Testis (tissue), 3 donors: ENCODE results near the gene TMEM239. TPM values are rescaled to one million over a fixed set of nuclear protein-coding genes. Genes with fewer than 3 reads are reported as not detected.

Source experiments
- DNase-seq: peaks from one replicate; pipeline ENCODE4 v3.0.0-alpha.2; 2019
- H3K27ac ChIP-seq, 2 donors: fragments of 200-600 bp; sonication (generic); one replicate each; pipeline ENCODE4 v1.5.1; 2019
- H3K27me3 ChIP-seq: fragments of 200-600 bp; sonication (generic); one replicate; pipeline ENCODE4 v1.5.1; 2019
- H3K36me3 ChIP-seq: fragments of 200-600 bp; sonication (generic); one replicate; pipeline ENCODE4 v1.5.1; 2017; ENCODE audit warnings: low read depth; ENCODE audit errors: missing control alignments
- H3K4me1 ChIP-seq: fragments of 200-600 bp; sonication (generic); one replicate; pipeline ENCODE4 v1.5.1; 2019
- H3K4me3 ChIP-seq, 2 donors: fragments of 200-600 bp; sonication (generic); one replicate each; pipeline ENCODE4 v1.5.1; 2017 to 2019
- H3K9me3 ChIP-seq: fragments of 200-600 bp; sonication (generic); one replicate; pipeline ENCODE4 v1.5.1; 2017
- POLR2A ChIP-seq: fragments of 450-650 bp; IDR thresholded peaks from one replicate; pipeline ENCODE4 v1.6.1; 2017; ENCODE audit warnings: antibody characterized with exemption, mild to moderate bottlenecking, moderate library complexity
- WGBS, 2 donors: methylation state at CpG; one replicate each; pipeline ENCODE4 v1.1.5; 2018; 5-methylcytosine and 5-hydroxymethylcytosine counted together
- intact Hi-C: fragments of 100-400 bp; cut with DNase I; formaldehyde crosslinking; loops from one replicate; pipeline ENCODE4 v1.15.1; 2023; ENCODE audit warnings: low total_unique reads
- polyA plus RNA-seq: library from polyadenylated mRNA; stranded (reverse); fragments of 350-450 nt; fragmentation: Illumina TruSeq; extraction: RNeasy Lipid Tissue Mini Kit (QIAGEN cat#74804); gene quantifications from one replicate; pipeline ENCODE4 v1.2.3, GENCODE V29; 2014; ENCODE audit warnings: low read depth, low replicate concordance; ENCODE audit not compliant: insufficient read depth
- total RNA-seq, 2 donors: library from RNA; depleted of rRNA; stranded (reverse); fragments of >200 nt; gene quantifications; one replicate each; pipeline ENCODE4 v1.2.3, GENCODE V29; 2016
- TF ChIP-seq, protein P1 (sequence below), 3 experiments: fragments of 450-650 bp in 2 of 3; fragments of 200-600 bp in 1 of 3; sonication (generic) in 1 of 3; IDR thresholded peaks; one replicate each; pipeline ENCODE4 v1.5.1; 2016 to 2019; ENCODE audit warnings: antibody characterized with exemption in 3 of 3, mild to moderate bottlenecking in 2 of 3, moderate library complexity in 1 of 3

TMEM239 gene
- total and polyA plus RNA-seq, 3 donors from 2014 or later: 39.0 to 133 (median 77.3) TPM

DNA sequence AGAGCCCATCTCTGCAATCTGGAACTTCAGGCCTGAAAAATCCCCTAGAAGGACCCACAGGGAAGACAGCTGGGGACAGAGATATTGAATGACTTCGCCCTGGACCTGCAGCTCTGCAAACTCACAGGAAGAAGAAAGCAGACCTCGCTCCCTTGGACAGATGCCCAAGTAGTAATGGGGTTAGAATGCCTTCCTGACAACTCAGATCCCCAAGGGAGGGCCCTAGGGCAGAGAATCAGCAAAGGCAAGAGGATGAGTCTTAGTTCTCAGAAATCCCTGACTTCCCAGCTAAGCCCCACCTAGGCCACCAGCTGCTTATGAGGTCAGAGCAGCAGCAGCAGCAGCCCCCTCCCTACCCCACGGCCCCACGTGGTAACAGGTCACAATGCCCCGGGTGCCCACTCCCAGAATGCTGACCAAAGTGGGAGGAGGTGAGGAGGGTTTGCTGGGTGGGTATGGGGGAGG lies 1.5 kb upstream of the TMEM239 start, which contains the start of gene C20orf141:
C20orf141 (plus strand) TSS at position 401 of the 465 bp plus-strand sequence. CDS start 198 bp downstream, outside the sequence.
- no peak within 1 kb of the TSS for H3K27ac ChIP-seq
- H3K36me3 ChIP-seq: no peaks in the 10 kb centered on the region
- H3K9me3 ChIP-seq: no peaks in the 10 kb centered on the region
- TF ChIP-seq, protein P1, sequence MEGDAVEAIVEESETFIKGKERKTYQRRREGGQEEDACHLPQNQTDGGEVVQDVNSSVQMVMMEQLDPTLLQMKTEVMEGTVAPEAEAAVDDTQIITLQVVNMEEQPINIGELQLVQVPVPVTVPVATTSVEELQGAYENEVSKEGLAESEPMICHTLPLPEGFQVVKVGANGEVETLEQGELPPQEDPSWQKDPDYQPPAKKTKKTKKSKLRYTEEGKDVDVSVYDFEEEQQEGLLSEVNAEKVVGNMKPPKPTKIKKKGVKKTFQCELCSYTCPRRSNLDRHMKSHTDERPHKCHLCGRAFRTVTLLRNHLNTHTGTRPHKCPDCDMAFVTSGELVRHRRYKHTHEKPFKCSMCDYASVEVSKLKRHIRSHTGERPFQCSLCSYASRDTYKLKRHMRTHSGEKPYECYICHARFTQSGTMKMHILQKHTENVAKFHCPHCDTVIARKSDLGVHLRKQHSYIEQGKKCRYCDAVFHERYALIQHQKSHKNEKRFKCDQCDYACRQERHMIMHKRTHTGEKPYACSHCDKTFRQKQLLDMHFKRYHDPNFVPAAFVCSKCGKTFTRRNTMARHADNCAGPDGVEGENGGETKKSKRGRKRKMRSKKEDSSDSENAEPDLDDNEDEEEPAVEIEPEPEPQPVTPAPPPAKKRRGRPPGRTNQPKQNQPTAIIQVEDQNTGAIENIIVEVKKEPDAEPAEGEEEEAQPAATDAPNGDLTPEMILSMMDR (IDR thresholded peaks at IDR 0.05): no peak
- TF ChIP-seq POLR2A: no peak
- H3K4me3 ChIP-seq: no peak within 1 kb of the TSS
- no peak for DNase-seq
- intact Hi-C loops: no loop called here
- no peaks in the 10 kb centered on the region for H3K27me3 ChIP-seq
- WGBS, 2 donors: 49 to 56% methylated on average over 5 of the region's 5 CpGs
- peaks cover 2% of the 10 kb centered on the region for H3K4me1 ChIP-seq

DNA sequence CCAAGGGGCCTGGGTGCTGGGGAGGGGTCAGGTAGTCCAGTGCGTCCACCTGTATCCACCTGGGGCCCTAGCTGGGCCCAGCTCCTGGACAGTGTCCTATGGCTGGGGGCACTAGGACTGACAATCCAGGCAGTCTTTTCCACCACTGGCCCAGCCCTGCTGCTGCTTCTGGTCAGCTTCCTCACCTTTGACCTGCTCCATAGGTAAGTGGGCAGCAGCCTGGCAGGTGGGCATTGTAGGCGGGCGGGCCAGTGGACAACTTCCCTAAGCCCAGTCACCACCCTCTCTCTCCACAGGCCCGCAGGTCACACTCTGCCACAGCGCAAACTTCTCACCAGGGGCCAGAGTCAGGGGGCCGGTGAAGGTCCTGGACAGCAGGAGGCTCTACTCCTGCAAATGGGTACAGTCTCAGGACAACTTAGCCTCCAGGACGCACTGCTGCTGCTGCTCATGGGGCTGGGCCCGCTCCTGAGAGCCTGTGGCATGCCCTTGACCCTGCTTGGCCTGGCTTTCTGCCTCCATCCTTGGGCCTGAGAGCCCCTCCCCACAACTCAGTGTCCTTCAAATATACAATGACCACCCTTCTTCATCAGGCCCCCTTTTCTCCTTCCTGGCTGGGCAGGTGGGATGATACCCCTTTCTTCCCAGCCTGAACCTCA lies 793 bp upstream of the TMEM239 start:
- H3K4me1 ChIP-seq: peaks cover 8% of the 10 kb centered on the region
- TF ChIP-seq, protein P1 (IDR thresholded peaks at IDR 0.05): no peak
- TF ChIP-seq POLR2A: no peak
- no peaks in the 10 kb centered on the region for H3K27me3 ChIP-seq
- intact Hi-C loops: no loop called here
- H3K27ac ChIP-seq: no peak overlapping the region
- no peak overlapping the region for H3K4me3 ChIP-seq
- no peaks in the 10 kb centered on the region for H3K36me3 ChIP-seq
- H3K9me3 ChIP-seq: no peaks in the 10 kb centered on the region
- DNase-seq: no peak
- 84 to 97% methylated on average over 7 to 8 of the region's 8 CpGs for WGBS, 2 donors

DNA sequence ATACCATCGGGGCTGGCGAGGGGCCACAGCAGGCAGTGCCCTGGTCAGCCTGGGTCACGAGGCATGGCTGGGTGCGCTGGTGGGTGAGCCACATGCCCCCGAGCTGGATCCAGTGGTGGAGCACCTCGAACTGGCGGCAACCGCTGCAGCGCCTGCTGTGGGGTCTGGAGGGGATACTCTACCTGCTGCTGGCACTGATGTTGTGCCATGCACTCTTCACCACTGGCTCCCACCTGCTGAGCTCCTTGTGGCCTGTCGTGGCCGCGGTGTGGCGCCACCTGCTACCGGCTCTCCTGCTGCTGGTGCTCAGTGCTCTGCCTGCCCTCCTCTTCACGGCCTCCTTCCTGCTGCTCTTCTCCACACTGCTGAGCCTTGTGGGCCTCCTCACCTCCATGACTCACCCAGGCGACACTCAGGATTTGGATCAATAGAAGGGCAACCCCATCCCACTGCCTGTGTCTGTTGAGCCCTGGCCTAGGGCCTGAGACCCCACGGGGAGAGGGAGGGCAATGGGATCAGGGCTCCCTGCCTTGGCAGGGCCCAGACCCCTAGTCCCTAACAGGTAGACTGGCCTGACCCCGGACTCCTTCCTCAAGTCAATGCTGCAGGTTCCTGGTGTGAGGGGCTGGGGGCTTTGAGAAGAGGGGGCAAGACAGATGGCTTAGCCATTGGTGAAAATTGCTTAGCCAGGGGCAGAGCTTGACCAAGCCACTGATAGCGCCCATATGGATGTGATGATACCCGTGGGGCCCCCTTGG lies 598 bp downstream of the TMEM239 start:
- no peak for TF ChIP-seq POLR2A
- TF ChIP-seq, protein P1 (IDR thresholded peaks at IDR 0.05): no peak
- Histone ChIP-seq H3K4me1 (peaks cover 11% of the 10 kb centered on the region), H3K36me3 (no peaks in the 10 kb centered on the region), H3K27me3 (no peaks in the 10 kb centered on the region), H3K4me3 (no peak overlapping the region), H3K27ac (no peak overlapping the region), H3K9me3 (no peaks in the 10 kb centered on the region)
- intact Hi-C loops: no loop called here
- DNase-seq: no peak
- WGBS, 2 donors: 90 to 91% methylated on average over 8 to 13 of the region's 20 CpGs

DNA sequence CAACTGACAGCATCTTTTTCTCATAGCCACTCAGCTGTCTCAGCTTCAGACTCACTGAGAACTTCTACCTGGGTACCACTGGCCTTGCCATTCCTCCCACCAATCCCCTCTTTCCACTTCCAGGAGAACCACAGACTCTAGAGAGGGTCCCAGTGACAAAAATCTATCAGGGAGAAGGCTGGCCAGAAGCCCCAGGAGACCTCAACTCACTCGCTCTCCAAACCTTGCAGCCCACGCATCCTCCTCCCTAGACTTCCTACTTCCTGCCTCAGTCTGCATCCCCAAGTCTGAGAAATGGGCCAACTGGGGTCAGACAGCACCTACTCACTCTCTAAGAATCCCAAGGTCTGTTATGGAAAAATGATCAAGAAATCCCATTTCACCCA lies 1.2 kb downstream of the TMEM239 start:
- DNase-seq: no peak
- H3K36me3 ChIP-seq: no peaks in the 10 kb centered on the region
- intact Hi-C loops: no loop called here
- H3K4me3 ChIP-seq: no peak overlapping the region
- 94% methylated on average over 2 of the region's 2 CpGs for WGBS, 2 donors
- H3K9me3 ChIP-seq: no peaks in the 10 kb centered on the region
- H3K27ac ChIP-seq: no peak overlapping the region
- TF ChIP-seq, protein P1 (IDR thresholded peaks at IDR 0.05): no peak
- no peaks in the 10 kb centered on the region for H3K27me3 ChIP-seq
- H3K4me1 ChIP-seq: peaks cover 11% of the 10 kb centered on the region
